Measurements from ENCODE around the gene PRSS12.

DNA sequence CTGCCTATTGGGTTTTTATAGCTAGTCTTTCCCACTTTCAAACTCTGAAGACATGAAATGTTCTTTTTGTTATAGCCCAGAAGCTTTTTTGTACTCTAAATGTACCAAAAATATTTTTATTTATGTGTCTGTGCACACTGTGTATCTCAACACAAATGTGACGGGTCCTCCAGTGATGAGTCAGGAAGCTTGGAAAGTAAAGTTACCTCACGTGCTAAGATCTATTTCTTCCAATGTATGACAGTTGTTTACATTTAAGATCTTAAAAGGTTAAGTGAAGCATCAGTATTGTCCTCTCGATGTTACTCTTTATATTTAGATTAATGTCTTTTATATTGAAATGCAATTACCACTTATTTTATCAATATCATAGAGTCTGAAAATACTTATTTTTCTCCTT lies 29.1 kb upstream of the PRSS12 start:
- TF ChIP-seq, protein P1, sequence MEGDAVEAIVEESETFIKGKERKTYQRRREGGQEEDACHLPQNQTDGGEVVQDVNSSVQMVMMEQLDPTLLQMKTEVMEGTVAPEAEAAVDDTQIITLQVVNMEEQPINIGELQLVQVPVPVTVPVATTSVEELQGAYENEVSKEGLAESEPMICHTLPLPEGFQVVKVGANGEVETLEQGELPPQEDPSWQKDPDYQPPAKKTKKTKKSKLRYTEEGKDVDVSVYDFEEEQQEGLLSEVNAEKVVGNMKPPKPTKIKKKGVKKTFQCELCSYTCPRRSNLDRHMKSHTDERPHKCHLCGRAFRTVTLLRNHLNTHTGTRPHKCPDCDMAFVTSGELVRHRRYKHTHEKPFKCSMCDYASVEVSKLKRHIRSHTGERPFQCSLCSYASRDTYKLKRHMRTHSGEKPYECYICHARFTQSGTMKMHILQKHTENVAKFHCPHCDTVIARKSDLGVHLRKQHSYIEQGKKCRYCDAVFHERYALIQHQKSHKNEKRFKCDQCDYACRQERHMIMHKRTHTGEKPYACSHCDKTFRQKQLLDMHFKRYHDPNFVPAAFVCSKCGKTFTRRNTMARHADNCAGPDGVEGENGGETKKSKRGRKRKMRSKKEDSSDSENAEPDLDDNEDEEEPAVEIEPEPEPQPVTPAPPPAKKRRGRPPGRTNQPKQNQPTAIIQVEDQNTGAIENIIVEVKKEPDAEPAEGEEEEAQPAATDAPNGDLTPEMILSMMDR (conservative IDR thresholded peaks at IDR 0.05; ENCODE audit: low read length), result no peak
- no peak for TF ChIP-seq EZH2phosphoT487 (IDR thresholded peaks at IDR 0.05; ENCODE audit: borderline replicate concordance, low read depth, low read length)
